CD4-positive, alpha-beta T cell (primary cell): ENCODE data around the gene FRY. TPM values are rescaled to one million over a fixed set of nuclear protein-coding genes. Genes with fewer than 3 reads are reported as not detected.

Experiments
- ATAC-seq: fragments of 200-7000 bp; cut with Tn5 transposase; one replicate; pipeline ENCODE4 v1.10.0; 2022; ENCODE audit warnings: mild to moderate bottlenecking; ENCODE audit not compliant: poor library complexity
- CTCF ChIA-PET: fragments of 350-600 bp; sonication (Branson Sonifier 250); formaldehyde crosslinking; loops from one replicate; lab custom pipeline; 2021; ENCODE audit warnings: antibody characterized with exemption, inconsistent platforms; lab: Charles Lee
- POLR2A ChIA-PET: fragments of 350-600 bp; sonication (Branson Sonifier 250); formaldehyde crosslinking; loops from one replicate; lab custom pipeline; 2021; ENCODE audit warnings: antibody characterized with exemption, inconsistent platforms; lab: Charles Lee
- DNase-seq, 14 experiments: peaks; one replicate each; pipeline ENCODE4 v3.0.0-alpha.2; 2013 to 2020; ENCODE audit warnings: mixed read lengths in 2 of 14
- H3K27ac ChIP-seq, 2 donors: one replicate each; pipeline versions ENCODE4 v1.5.1 to v1.7.0; 2013; ENCODE audit warnings: low read length in 2 of 2, low read depth in 1 of 2, mild to moderate bottlenecking in 1 of 2
- H3K27me3 ChIP-seq, 2 experiments: 1 replicate in 1 of 2; 2 replicates in 1 of 2; pipeline versions ENCODE4 v1.6.1 to v1.7.0; 2013; ENCODE audit warnings: low read length in 2 of 2, control low read depth in 1 of 2, mild to moderate bottlenecking in 1 of 2, moderate library complexity in 1 of 2; ENCODE audit not compliant: insufficient read depth in 2 of 2, control insufficient read depth in 1 of 2
- H3K36me3 ChIP-seq: one replicate; pipeline ENCODE4 v1.6.1; 2013; ENCODE audit warnings: low read length, control low read depth; ENCODE audit not compliant: insufficient read depth
- H3K4me1 ChIP-seq: one replicate; pipeline ENCODE4 v1.6.1; 2013; ENCODE audit warnings: low read length, control low read depth; ENCODE audit not compliant: insufficient read depth
- H3K4me3 ChIP-seq: one replicate; pipeline ENCODE4 v1.5.1; 2013; ENCODE audit warnings: mild to moderate bottlenecking, low read length, moderate library complexity
- H3K9me3 ChIP-seq, 2 experiments: 1 replicate in 1 of 2; 2 replicates in 1 of 2; pipeline versions ENCODE4 v1.6.1 to v1.7.0; 2013; ENCODE audit warnings: low read length in 2 of 2, mild to moderate bottlenecking in 2 of 2, control low read depth in 1 of 2, moderate library complexity in 1 of 2; ENCODE audit not compliant: control insufficient read depth in 1 of 2, insufficient read depth in 1 of 2
- H3K27ac Mint-ChIP-seq: one replicate; pipeline ENCODE4 v1.8.0; 2020; ENCODE audit warnings: mixed read lengths
- H3K27me3 Mint-ChIP-seq: one replicate; pipeline ENCODE4 v1.8.0; 2021; ENCODE audit warnings: mixed read lengths
- H3K36me3 Mint-ChIP-seq: one replicate; pipeline ENCODE4 v1.8.0; 2021; ENCODE audit warnings: low read depth, mixed read lengths
- H3K4me1 Mint-ChIP-seq: one replicate; pipeline ENCODE4 v1.8.0; 2021; ENCODE audit warnings: low read depth, mixed read lengths
- H3K4me3 Mint-ChIP-seq: one replicate; pipeline ENCODE4 v1.8.0; 2020; ENCODE audit warnings: mild to moderate bottlenecking, mixed read lengths
- H3K9me3 Mint-ChIP-seq: one replicate; pipeline ENCODE4 v1.8.0; 2020; ENCODE audit warnings: mixed read lengths
- CTCF ChIP-seq: fragments of 200-600 bp; IDR thresholded peaks from one replicate; pipeline ENCODE4 v1.8.0; 2022; ENCODE audit warnings: antibody characterized with exemption, mild to moderate bottlenecking
- intact Hi-C, 2 experiments: fragments of 100-400 bp; cut with DNase I in 1 of 2; cut with micrococcal nuclease in 1 of 2; formaldehyde crosslinking; loops; one replicate each; pipeline versions ENCODE4 v1.15.1 to v1.9.0; 2023 to 2025; cut with DNase I, micrococcal nuclease
- total RNA-seq, 174 experiments: library from RNA in 2 of 174; stranded (reverse) in 2 of 174; gene quantifications; one replicate each; pipeline ENCODE4 v1.2.3 and lab custom pipeline; 2021 to 2026

The FRY gene
- total RNA-seq, 2 experiments from 2014 or later, result 13.7 to 18.4 TPM

- Histone ChIP-seq H3K27ac (no peak overlapping the region), H3K4me1 (no peaks in the 10 kb centered on the region), H3K36me3 (no peaks in the 10 kb centered on the region), H3K9me3 (no peaks in the 10 kb centered on the region), H3K4me3 (no peak overlapping the region), H3K27me3 (no peaks in the 10 kb centered on the region)
- CTCF ChIA-PET, result no interaction called here
- Mint-ChIP-seq H3K4me3 (no peak overlapping the region), H3K27me3 (no peaks in the 10 kb centered on the region), H3K36me3 (peaks cover 34% of the 10 kb centered on the region), H3K4me1 (no peaks in the 10 kb centered on the region), H3K27ac (no peak overlapping the region), H3K9me3 (no peaks in the 10 kb centered on the region)
- POLR2A ChIA-PET, result no interaction called here
- ATAC-seq, result no peak
- intact Hi-C loops, result no loop called here
- TF ChIP-seq CTCF, result no peak
- DNase-seq, result no peak
Observed at GRCh38 chr13:32127691-32128090, 96.1 kb downstream of the FRY start.

- H3K27me3 Mint-ChIP-seq, result no peaks in the 10 kb centered on the region
- Histone ChIP-seq H3K4me3 (no peak overlapping the region), H3K4me1 (no peaks in the 10 kb centered on the region), H3K36me3 (no peaks in the 10 kb centered on the region), H3K9me3 (no peaks in the 10 kb centered on the region), H3K27ac (no peak overlapping the region), H3K27me3 (no peaks in the 10 kb centered on the region)
- DNase-seq (no peak), ATAC-seq (no peak)
- H3K27ac Mint-ChIP-seq, result no peak overlapping the region
- peaks cover 32% of the 10 kb centered on the region for H3K36me3 Mint-ChIP-seq
- ChIA-PET POLR2A (no interaction called here), CTCF (no interaction called here)
- H3K4me3 Mint-ChIP-seq, result no peak overlapping the region
- intact Hi-C loops, result no loop called here
- no peak for TF ChIP-seq CTCF
- no peaks in the 10 kb centered on the region for H3K4me1 Mint-ChIP-seq
- H3K9me3 Mint-ChIP-seq, result no peaks in the 10 kb centered on the region
Observed at GRCh38 chr13:32134241-32135055, 102.9 kb downstream of the FRY start.

GRCh38 chr13:32135056-32135390 lies 103.4 kb downstream of the FRY start:
- no peaks in the 10 kb centered on the region for H3K9me3 ChIP-seq
- TF ChIP-seq CTCF, result no peak
- CTCF ChIA-PET, result no interaction called here
- Mint-ChIP-seq H3K9me3 (no peaks in the 10 kb centered on the region), H3K27me3 (no peaks in the 10 kb centered on the region), H3K27ac (no peak overlapping the region), H3K4me1 (no peaks in the 10 kb centered on the region), H3K4me3 (no peak overlapping the region), H3K36me3 (peaks cover 32% of the 10 kb centered on the region)
- no peak for ATAC-seq
- DNase-seq, result no peak
- intact Hi-C loops, result no loop called here
- no peaks in the 10 kb centered on the region for H3K4me1 ChIP-seq
- no peak overlapping the region for H3K27ac ChIP-seq
- POLR2A ChIA-PET, result no interaction called here
- H3K4me3 ChIP-seq, result no peak overlapping the region
- no peaks in the 10 kb centered on the region for H3K27me3 ChIP-seq
- H3K36me3 ChIP-seq, result no peaks in the 10 kb centered on the region
